H4 (cell line): ENCODE measurements around the gene SBDS. TPM values are rescaled to one million over a fixed set of nuclear protein-coding genes. Genes with fewer than 3 reads are reported as not detected.
A peak's percentile ranks its signal among the peaks of the same experiment; 100 is the strongest.
"Not testable (repeated sequence)": the region's sequence is repeated elsewhere in the genome, so short reads cannot be mapped to it uniquely, and the experiment has no call there.

Source experiments
- DNase-seq: peaks from one replicate; pipeline ENCODE4 v3.0.0-alpha.2; 2015; ENCODE audit warnings: low spot score
- total RNA-seq: library from RNA; depleted of rRNA; stranded (reverse); fragments of >200 nt; shearing (Covaris generic); gene quantifications from 2 replicates; pipeline ENCODE4 v1.2.3, GENCODE V29; 2014

The SBDS gene
- total RNA-seq, 1 experiment from 2014 or later = 76.6 TPM

DNA sequence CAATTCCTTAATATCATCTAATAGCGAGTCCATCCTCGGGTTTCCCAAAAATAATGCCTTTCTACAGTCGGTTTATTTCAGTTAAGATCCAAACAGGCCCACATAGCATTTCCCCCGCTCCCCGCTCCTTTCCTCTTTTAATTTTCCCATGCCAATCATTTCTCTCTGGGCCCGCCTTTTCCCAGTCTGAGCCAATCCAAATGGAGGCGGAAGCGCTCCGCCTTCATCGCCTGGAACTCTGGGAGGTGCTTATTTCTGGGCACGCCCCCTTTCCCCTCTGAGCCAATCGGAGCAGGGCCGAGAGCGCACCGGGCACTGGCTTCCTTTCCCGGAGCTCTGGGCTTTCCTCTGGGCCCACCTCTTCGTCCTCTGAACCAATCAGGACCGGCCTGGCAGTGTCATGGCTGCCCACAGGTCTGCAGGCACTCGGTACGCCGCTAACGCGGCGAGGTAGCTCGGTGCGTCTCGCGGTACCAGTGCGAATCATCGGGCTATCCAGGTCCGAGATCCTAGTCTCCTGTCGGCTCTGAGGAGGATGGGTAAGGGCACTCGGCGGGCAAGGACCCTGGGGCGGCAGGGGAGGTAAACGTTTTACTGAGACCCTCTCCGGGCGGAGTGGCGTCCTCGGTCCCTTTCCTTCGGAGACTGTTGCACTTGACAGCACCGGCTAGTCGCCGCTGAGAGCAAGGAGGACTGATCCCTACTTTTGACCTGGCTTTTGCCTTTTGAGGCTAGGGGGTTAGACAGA, 1.2 kb upstream of the SBDS start, which contains the start of gene TYW1:
Gene TYW1, plus strand, starts transcription at position 390 of the 748 bp plus-strand sequence. Its CDS starts 146 bp downstream, at position 536.
- peak; percentile 98 for DNase-seq

GRCh38 chr7:66994691-66995049, 716 bp downstream of the SBDS start:
- DNase-seq = peak; percentile 85

DNA sequence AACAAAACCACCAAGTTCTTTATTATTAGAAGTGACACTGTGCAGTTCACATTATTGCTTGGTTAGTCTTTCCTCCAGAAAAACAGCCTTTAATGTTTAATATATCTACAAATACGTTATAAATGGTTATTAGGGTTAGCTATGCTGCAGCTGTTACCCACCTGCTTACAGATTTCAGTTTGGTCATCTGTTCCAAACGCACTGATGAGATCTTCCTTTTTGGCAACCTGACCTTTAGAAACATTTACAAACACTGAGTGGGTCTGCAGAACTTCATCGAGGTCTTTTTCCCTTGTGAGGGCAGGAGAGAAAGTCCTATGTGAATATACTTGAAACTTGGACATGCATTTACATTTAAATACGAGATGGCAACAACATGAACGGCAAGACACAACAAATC, 1.3 kb downstream of the SBDS start:
- not testable (repeated sequence) for DNase-seq

DNA sequence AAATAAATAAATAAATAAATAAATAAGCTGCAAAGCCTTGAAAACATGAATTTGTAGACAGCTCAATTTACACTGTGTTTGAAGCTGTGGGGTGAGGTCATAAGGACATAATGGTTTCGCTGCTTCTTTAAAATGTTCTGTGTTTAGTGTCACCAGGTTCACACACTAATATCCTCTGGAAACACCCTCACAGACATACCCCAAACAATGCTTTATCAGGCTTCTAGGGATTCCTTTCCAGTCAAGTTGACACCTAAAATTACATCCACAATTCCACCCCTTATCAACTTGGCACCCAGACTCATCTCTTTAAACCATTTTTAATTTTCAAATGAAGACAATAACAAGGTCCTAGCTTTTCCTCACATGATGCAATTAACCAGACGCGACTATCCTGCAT, 5.8 kb downstream of the SBDS start:
- DNase-seq = not testable (repeated sequence)

DNA sequence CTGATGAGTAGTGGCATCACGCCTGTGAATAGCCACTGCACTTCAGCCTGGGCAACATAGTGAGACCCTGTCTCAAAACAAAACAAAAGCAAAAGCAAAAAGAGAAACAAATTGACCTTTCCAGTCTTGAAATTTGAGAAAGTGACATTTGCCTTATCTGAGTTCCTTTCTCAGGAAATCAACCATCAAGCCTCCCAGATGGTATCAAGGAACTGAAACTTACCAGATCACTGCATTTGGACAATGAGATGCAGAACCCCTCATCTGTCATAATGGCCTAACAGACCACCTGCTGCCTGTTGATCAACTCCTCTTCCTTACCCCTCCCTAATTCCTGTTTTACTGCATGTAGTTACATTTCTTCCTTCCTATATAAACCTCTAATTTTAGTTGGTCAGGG, 15.1 kb downstream of the SBDS start:
- DNase-seq = not testable (repeated sequence)

DNA sequence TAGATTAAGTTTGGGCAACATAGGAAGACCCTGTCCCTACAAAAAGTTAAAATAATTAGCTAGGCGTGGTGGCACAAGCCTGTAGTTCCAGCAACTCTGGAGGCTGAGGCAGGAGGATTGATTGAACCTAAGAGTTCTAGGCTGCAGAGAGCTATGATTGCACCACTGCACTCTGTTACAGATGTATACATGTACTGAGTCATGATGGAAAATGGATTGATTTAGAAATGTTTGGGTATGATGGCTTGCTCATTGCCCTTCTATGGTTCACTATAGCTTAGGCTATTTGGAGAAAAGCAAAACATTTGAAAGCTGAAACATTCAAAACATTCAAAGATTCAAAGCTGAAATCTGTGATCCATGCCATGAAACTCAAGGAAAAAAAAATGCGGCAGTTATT, 16.4 kb downstream of the SBDS start:
- DNase-seq = not testable (repeated sequence)

DNA sequence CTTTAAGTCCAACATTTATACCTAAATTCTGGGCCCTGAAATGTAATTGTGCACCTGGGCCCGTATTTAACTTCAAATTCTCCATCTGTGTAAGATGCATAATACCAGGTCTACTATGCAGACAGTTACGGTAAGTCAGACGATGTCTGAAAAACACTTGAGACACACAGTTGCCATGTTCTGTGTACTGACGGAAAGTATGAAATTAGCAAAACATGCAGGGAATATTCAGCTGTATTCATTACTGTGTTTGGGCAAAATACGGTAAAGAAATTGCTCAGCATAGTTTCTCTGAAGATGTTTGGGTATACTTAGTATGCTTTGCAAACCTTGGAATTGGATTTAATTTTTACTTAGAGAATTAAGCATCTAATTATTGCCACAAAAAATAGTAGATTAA, 17.1 kb downstream of the SBDS start:
- not testable (repeated sequence) for DNase-seq

GRCh38 chr7:66974986-66975590, 20.3 kb downstream of the SBDS start:
- DNase-seq = peak; percentile 64

- no peak for DNase-seq
These were observed 25.1 kb downstream of the SBDS start for GRCh38 chr7:66970310-66970709.

- DNase-seq = not testable (repeated sequence)
These were observed 26.4 kb downstream of the SBDS start for GRCh38 chr7:66969001-66969400.

GRCh38 chr7:66967029-66967428, 28.4 kb downstream of the SBDS start:
- DNase-seq = no peak

- no peak for DNase-seq
These were observed 31.0 kb downstream of the SBDS start for GRCh38 chr7:66964411-66964810.

DNA sequence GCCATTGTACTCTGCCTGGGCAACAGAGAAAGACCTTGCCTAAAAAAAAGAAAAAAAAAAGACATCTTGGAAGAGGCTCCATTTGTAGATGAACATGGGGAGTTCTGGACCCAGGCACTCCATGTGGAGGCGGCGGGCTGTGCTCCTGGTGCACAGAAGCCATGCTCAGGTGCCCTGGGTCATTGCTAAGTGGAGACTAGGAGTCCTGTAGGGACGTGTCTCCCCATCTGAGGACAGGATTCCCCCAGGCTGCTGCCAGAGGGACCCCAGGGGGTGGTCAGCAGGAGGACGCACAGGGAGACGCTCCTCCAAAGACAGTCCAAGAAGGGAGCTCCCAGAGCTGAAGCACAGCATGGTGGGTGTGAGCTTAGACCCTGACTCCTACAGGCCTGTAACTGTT, 34.3 kb downstream of the SBDS start:
- no peak for DNase-seq

GRCh38 chr7:66960192-66960591, 35.2 kb downstream of the SBDS start:
- DNase-seq = no peak

DNA sequence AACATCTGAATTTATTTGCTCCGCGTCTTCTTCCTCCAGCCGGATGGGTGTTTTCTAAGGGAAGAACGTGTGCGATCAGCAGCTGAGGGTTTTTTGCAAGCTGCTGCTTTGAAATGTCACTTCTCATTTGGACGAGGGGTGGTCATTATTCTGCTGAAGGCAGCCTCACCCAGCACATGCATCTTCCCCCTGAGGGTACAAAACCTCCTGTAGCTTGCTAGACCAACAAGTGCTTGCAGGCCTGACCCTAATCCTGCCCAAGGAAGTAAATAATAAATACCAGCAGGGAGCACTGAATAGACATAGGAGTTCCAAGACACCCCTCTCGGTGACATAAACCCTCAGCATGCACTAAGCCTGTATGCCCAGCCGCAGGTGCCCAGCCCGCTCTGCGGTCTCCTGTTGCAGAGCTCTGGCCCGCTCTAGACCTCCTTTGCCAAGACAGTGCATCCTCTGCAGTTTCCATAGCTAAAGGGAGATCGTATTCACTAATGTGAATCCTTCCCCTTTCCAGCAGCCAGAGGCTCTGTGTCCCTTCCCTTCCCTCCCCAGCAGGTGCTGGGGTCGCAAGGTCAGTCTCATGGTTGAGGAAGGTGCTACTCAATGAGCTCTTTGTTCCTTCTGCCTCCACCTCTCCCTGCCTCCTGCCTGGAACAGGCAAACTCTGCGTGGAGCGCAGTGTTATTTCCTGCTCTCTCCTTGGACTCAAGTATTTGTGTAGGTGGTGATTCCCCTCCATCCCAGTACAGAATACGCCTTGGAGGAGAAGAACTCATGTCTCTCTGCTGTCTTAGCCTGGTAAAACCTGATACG, 36.6 kb downstream of the SBDS start:
- no peak for DNase-seq

GRCh38 chr7:66957595-66958290, 37.6 kb downstream of the SBDS start:
- no peak for DNase-seq

DNA sequence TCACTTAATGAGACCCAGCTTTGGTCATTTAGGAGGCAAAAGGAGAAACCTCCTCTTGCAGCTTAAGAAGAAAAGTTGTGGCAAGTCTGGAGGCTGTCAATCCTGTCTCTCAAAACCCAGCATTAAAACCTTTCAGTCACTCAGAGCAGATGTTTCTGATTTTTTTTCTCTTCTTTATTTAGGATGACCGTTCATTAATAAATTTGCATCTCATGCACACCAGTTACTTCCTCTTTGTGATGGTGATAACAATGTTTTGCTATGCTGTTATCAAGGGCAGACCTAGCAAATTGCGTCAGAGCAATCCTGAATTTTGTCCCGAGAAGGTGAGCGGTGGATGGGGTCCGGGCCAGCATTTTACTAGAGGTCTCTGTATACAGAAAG, 42.4 kb downstream of the SBDS start:
- no peak for DNase-seq

DNA sequence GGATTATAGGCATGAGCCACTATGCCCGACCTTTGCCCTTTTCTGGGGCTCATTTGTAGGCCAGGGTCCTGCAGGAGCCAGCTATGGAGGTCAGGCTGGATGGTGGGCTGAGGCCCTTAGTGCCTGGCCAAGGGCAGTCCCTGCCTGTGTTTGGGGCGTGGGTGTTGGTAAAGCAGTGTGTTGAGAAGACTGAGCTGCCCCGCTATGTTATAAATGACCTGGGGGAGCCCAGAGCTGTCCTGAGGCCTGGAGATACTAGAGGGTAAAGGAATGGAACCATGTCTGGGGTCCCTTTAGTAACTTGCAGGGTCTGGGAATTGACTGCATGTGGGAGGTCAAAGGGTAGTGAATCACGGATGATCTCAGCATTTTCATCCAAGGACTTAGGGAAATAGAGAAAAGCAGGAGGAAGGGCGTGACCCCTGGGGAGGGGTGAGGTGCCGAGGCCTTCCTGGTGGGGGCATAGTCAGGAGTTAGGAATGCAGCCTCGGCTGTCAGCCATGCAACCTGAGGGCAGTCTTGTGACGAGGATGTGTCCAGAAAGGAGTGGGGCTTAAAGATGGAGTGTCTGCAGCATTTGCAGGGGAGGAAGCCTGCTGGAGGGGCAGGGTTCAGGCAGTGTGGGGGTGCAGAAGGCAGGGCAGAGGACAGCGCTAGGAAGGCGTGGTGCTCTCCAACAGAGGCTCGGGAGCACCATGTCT, 42.9 kb downstream of the SBDS start:
- peak; percentile 36 for DNase-seq

DNA sequence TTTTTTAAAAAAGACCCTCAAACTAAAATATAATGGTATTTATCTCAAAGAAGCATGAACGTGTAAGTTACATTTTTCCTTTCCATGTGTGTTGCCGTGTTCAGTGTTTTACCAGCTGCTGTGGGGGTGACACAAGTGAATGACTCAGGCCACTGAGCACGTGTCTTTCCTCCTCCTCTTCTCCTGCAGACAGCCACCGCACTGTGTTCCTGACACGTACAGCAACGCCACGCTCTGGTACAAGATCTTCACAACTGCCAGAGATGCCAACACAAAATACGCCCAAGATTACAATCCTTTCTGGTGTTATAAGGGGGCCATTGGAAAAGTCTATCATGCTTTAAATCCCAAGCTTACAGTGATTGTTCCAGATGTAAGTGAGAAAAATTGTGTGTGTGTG, 44.6 kb downstream of the SBDS start:
- no peak for DNase-seq

DNA sequence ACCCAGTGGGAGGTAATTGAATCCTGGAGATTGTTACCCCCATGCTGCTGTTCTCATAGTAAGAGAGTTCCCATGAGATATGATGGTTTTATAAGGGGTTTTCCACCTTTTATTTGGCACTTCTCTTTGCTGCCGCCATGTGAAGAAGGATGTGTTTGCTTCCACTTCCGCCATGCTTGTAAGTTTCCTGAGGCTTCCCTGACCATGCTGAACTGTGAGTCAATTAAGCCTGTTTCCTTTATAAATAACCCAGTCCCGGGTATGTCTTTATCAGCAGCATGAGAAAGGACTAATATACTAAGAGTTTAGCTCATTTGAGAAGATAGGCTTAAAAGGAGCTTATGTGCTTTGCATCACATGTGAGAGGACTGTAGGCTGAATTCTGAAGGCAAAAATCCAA, 45.1 kb downstream of the SBDS start:
- no peak for DNase-seq

GRCh38 chr7:66948480-66949109, 46.8 kb downstream of the SBDS start:
- DNase-seq = no peak
